GM18505 (cell line): Measurements from ENCODE around the gene COL9A1.

Experiments used
- ATAC-seq: cut with Tn5 transposase; IDR thresholded peaks from one replicate; pipeline ENCODE4 v1.9.1; 2021; ENCODE audit not compliant: unreplicated experiment
- POLR2A ChIP-seq: IDR thresholded peaks from 4 replicates; pipeline ENCODE4 v1.6.1; 2011; ENCODE audit warnings: borderline replicate concordance; ENCODE audit not compliant: insufficient read depth, insufficient read length; ENCODE audit errors: extremely low read depth

Gene COL9A1

DNA sequence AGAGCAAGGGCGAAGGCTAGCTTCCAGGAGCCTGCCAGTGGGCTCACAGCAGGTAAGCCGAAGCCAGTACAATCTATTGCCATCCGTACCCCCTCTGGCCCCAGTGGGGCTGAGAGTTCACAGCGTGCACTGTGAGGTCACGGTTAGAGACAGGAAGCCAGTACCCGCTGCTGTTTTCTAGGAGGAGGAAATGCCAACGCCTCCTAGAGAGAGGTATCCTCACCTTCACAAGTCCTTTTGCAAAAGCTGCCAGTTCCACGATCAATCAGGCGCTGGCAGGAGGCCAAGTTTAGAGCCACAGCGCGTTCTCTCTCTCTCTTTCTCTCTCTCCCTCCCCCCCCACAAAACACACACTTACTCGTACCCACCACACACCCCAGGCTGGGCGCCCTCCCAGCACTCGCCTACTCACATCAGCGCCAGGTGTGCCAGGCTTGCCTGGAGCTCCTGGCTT is 22.5 kb downstream of the COL9A1 start:
- no peak for TF ChIP-seq POLR2A

DNA sequence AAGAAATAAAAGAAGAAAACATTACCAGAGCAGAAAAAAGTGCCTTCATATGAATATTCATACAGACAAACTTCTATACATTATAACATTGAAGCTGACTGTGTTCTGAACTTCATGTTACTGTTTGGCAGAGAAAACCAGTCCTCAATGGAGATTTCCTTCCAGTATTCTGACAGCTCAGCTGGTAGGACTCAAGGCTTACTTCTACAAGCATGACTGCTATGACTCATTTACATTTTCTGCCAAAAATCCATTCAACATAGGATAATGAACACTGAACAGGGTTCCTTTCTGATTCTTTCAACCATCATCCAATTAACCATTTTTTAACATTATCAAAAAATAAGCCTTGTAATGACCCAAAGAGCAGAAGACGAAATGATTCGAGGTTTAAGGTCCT is 25.4 kb downstream of the COL9A1 start:
- no peak for TF ChIP-seq POLR2A
- ATAC-seq, result no peak

More for the DNA sequence above, 22.5 kb downstream of the COL9A1 start:
- ATAC-seq, result no peak

DNA sequence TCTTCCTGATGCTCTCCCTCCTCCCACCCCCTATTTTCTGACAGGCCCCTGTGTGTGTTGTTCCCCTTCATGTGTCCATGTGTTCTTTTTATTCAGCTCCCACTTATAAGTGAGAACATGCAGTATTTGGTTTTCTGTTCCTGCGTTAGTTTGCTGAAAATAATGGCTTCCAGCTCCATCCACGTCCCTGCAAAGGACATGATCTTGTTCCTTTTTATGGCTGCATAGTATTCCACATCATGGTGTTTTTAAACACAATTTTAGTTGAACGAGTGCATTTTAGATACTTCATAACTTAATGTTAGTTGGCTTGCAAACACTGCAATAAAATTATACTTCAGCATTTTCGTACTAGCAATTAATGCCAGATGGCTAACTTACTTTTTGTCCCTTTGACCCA is 28.5 kb downstream of the COL9A1 start:
- no peak for TF ChIP-seq POLR2A
- ATAC-seq, result no peak

DNA sequence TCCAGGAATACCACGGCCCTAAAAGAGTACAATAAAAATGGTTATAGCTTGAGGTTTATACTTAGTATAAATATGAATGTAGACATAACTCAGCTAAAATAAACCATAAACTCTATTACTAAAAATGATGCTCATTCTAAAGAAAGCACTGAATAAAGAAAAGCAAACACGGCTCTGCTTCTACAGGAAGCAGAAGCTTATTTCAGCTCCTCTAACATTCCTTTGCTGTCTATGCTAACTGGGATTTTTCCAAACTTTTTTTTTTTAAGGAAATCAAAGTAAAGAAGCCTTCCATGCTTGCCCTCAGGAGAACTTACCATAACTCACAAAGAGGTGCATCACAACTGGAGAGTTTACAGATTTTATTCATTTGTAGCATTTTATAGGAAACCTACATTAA is 30.8 kb downstream of the COL9A1 start:
- no peak for TF ChIP-seq POLR2A

DNA sequence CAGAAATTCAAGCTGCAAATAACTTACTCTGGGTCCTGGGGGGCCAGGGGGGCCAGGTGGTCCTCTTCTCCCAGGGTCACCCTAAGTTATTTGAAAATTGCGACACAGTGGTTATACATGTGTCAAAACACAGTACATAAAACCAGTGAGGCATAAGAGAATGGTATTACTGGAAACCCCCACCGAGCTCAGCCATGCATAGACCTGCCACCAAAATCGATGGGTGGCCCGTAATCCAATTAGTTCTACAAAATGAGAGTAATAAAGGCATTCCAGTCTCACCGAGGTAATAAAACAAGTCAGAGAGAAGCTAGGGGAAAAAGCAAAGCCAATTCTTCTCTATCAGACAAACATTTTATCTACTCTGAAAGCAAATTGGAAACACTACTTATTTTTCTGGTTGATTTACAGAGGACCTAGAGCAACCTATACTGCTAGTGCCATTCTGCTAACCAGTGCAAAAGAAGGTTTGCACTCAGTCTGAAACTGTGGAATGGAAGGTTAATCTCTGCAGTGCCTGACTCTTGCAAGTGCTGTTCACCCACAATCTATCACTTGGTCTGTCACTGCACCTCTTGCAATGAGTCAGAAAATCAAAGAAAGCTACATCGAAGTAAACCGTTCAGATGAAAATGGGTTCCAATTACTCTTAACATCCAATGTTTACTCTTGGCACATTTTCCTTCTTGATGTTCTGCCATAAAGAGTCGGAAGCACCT is 32.4 kb downstream of the COL9A1 start:
- ATAC-seq, result no peak

More for the DNA sequence above, 30.8 kb downstream of the COL9A1 start:
- ATAC-seq, result no peak

DNA sequence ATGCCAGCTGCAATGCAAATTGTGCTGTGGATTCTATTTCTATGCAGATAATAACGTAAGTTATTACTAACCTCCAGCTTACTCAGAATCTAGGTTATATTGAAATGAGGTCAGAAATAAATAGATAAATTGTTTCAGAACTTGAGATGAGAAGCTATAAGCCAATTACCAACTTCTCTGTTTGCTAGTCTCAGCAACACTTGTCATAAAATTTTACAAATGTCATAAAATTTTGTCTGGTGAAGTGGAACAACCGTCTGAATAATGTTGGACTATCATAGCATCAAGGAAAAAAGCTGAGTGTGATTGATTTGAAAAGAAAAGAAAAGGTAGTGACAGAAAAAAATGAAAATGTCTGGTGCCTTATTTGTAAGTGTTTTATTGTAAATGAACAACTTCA is 36.7 kb downstream of the COL9A1 start:
- no peak for ATAC-seq
- no peak for TF ChIP-seq POLR2A

More for the DNA sequence above, 32.4 kb downstream of the COL9A1 start:
- TF ChIP-seq POLR2A, result no peak

DNA sequence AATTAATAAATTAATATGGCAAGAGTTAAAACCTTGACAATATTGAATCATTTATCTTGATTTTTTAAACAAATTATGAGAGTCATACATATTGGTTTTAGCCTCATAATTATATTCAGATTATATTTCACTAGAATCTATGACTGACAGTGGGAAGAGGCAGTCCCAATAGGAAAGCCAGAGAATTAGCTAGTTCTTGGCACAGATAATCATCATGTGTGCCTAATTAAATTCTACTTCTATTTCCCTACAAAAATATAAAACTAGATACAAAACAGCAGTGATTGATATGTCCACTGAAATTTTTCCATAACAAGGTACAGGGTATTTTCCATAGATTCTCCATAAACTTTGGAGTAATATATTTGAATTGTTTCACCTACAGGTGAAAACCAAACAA is 38.6 kb downstream of the COL9A1 start:
- ATAC-seq, result no peak
- no peak for TF ChIP-seq POLR2A

DNA sequence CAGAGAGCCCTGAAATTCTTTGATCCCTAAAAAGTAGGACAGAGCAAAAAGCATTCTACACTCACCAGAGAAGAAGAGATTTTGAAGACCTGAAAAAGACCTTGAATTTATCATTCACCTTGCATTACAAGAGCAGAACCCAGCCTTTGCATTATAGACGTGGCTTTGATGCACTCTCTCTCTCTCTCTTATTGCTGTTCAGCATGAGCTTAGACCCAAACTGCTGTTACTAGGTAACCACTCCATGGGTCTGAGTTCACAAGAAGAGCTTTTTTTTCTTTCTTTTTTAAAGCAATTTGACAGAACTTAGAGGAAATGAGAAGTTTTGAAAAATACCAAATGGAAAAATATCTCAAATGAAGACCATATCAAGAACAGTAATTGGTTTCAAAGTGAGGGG is 44.4 kb downstream of the COL9A1 start:
- ATAC-seq, result no peak
- TF ChIP-seq POLR2A, result no peak

DNA sequence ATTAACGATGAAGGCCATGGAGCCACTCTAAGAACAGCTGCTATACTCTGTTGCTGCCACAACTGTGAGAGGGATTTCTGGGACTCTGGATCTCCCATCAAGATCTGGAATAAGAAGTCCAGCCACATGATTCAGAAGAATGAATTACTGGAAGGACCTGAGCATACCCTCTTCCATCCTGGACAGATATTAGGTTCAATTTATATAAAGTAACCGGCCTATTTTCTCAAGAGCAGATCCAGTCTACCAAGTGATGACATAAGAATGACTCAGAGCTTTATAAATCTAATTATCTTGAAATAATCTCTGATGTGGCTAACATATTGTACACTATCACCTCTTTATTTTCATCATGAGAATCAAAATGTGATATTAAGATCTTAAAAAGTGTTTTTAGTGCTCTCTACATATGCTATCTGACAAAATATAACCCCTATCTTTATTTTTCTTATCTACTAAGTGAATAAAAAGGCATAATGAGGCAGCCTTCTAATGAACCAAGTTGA is 45.1 kb downstream of the COL9A1 start:
- TF ChIP-seq POLR2A, result no peak
- no peak for ATAC-seq

DNA sequence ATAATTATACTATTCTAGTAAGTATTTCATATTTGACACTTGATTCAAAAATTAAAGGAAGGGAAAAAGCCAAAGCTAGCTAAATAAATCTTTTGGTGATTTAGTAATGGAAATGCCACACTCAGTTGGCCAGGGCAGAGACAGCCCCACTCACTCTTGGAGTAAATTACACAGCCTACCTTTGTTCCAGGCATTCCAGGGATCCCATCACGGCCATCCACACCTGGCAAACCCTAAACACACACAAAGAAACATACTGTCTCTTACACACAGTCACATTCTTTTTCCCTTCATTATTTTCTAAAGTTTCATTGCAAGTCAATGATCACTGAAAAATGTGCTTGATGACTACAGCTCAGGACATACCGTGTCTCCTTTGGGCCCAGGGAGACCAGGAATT is 48.1 kb downstream of the COL9A1 start:
- TF ChIP-seq POLR2A, result no peak
- no peak for ATAC-seq

DNA sequence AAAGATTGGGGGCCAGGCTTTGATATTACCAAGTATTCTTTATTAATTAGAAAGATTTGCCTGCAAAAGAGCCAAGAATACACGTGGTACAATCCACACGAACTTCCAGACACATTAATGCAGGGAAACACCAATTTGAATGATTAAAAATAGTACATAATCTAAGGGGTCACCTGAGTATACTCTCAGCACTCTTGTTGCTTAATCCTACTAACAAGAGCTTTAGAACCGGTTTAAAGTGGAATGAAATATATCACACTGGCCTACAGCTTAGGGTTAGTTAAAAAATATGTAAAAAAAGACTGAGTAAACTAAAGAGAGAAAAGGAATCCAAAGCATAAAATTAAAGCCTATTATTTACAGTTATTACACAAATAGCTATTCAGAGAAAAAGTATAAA is 49.0 kb downstream of the COL9A1 start:
- TF ChIP-seq POLR2A, result no peak
- no peak for ATAC-seq

DNA sequence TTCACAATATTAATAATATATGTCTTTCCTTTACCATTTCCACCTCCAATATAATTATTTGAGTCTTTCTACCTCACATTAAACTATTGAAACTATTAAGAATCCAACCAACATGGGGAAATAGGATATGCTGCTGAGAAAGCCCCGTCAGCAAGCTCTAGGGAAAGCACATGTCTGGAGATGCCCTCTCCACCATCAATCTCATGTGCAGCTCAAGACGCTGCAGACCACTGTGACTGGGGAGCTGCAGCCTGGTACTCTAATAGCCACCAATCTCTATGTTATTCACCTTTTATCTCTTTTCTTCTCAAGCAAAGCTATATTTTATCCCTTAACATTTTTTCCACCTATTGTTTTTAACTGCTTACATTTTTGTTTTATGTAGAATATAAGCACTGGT is 50.3 kb downstream of the COL9A1 start:
- ATAC-seq, result no peak
- TF ChIP-seq POLR2A, result no peak

DNA sequence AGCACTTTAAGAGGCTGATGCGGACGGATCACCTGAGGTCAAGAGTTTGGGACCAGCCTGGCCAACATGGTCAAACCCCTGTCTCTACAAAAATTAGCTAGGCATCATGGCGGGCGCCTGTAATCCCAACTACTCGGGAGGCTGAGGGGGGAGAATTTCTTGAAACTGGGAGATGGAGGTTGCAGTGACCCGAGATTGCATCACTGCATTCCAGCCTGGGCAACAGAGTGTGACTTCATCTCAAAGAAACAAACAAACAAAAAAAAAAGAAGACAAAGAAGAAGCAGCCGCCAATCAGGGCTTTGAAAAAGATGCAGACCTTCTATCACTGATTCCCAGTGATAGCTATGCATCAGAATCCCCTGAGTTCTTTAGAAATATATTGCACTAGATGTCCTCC is 56.8 kb downstream of the COL9A1 start:
- no peak for ATAC-seq
- no peak for TF ChIP-seq POLR2A

DNA sequence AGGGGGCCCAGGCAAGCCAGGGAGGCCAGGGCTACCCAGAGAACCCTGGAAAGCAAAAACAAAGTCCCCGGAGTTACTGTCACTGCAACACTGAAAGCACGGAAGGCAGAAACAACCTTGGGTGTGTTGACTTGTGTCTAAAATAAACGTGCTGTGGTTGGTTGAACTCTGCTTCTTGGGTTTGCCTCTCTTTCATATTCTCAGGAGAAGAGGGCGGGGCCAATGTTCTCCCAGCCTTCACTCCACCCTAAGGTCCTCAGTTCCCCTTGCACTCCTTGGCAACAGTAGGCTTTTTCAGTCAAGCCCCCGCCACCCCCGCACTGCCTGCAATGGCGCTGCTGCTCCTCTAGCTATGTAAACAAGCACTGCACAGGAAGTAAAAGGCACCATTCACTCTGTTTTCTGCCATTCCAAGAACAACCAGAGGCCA is 60.9 kb downstream of the COL9A1 start:
- no peak for TF ChIP-seq POLR2A
- ATAC-seq, result no peak
